Fibroblast of lung (primary cell): Measurements from ENCODE around the gene SYT3.

Source experiments
- CTCF ChIP-seq, 2 donors: IDR thresholded peaks in 1 of 2; conservative IDR thresholded peaks in 1 of 2; 1 replicate in 1 of 2; 2 replicates in 1 of 2; pipeline ENCODE4 v1.5.1; 2011 to 2012; ENCODE audit warnings: low read length in 2 of 2, control low read depth in 1 of 2, inconsistent platforms in 1 of 2, low read depth in 1 of 2, mild to moderate bottlenecking in 1 of 2
- EZH2 ChIP-seq: IDR thresholded peaks from 2 replicates; pipeline ENCODE4 v1.5.1; 2012; ENCODE audit warnings: low read length, control low read depth, mild to moderate bottlenecking; ENCODE audit errors: missing control alignments

DNA sequence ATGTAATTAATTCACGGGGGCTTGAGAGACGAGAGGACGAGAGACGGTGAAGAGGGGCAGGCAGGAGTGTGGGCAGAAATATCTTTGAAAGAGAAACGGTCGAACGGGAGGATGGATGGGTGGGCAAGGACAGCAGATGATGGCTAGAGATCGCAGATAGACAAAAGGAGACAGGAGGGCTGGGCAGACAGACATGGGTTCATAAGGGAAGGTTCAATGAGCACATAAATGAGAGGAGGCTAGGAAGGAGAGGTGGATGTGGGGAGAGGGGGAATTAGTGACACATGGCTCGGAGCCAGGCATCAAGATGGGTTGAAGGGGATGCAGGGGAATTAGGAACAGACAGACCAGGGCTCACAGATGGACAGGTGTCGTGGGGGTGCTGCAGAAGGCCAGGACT is 1.1 kb downstream of the SYT3 start:
- no peak for TF ChIP-seq CTCF (conservative IDR thresholded peaks at IDR 0.05 in 1 of 2, IDR thresholded peaks at IDR 0.05 in 1 of 2; ENCODE audit: low read depth in 1 of 2, low read length in 2 of 2)
- TF ChIP-seq EZH2 = no peak
